NAMALWA (cell line): ENCODE data around the gene NEK4.
"Not testable (repeated sequence)": the region's sequence is repeated elsewhere in the genome, so short reads cannot be mapped to it uniquely, and the experiment has no call there.

Source experiments
- DNase-seq: peaks from one replicate; pipeline ENCODE4 v3.0.0-alpha.2; 2015; ENCODE audit warnings: low spot score

The NEK4 gene

DNA sequence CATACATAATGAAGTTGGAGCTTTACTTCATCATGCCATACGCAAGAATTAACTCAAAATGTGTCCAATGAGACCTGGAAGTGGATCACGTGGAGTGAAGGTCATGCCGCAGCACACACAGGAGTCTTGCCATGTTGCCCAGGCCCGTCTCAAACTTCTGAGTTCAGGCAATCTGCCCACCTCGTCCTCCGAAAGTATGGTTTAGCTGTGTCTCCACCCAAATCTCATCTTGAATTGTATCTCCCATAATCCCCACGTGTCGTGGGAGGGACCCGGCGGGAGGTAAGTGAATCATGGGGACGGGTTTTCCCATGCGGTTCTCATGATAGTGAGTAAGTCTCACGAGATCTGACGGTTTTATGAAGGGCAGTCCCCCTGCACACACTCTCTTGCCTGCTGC, 39.1 kb downstream of the NEK4 start:
- no peak for DNase-seq

- DNase-seq: no peak
These were observed 40.1 kb downstream of the NEK4 start for GRCh38 chr3:52730681-52731080.

GRCh38 chr3:52728753-52729152, 42.0 kb downstream of the NEK4 start:
- not testable (repeated sequence) for DNase-seq

- DNase-seq: no peak
These were observed 46.2 kb downstream of the NEK4 start for GRCh38 chr3:52724511-52724910.

DNA sequence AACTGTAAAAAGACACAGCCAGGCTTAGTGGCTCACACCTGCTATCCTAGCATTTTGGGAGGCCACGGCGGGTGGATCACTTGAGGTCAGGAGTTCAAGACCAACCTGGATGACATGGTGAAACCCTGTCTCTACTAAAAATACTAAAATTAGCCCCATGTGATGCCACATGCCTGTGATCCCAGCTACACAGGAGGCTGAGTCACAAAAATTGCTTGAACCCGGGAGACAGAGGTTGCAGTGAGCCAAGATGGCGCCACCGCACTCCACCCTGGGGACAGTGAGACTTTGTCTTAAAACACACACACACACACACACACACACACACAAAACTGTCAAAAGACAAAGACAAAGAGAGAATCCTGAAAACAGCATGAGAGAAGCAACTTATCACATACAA, 46.8 kb downstream of the NEK4 start:
- no peak for DNase-seq

DNA sequence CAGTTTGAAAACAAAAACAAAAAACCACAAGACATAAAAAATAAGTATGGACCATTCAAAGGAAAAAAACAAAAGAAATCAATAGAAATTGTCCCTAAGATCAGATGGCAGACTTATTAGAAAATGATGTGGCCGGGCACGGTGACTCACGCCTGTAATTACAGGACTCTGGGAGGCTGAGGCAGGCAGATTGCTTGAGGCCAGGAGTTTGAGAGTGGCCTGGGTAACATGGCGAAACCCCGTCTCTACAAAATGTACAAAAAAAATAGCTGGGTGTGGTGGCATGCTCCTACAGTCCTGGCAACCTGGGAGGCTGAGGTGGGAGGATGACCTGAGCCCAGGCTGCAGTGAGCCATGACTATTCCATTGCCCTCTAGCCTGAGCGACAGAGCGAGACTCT, 48.2 kb downstream of the NEK4 start:
- no peak for DNase-seq

- DNase-seq: no peak
These were observed 49.1 kb downstream of the NEK4 start for GRCh38 chr3:52721730-52722008.

DNA sequence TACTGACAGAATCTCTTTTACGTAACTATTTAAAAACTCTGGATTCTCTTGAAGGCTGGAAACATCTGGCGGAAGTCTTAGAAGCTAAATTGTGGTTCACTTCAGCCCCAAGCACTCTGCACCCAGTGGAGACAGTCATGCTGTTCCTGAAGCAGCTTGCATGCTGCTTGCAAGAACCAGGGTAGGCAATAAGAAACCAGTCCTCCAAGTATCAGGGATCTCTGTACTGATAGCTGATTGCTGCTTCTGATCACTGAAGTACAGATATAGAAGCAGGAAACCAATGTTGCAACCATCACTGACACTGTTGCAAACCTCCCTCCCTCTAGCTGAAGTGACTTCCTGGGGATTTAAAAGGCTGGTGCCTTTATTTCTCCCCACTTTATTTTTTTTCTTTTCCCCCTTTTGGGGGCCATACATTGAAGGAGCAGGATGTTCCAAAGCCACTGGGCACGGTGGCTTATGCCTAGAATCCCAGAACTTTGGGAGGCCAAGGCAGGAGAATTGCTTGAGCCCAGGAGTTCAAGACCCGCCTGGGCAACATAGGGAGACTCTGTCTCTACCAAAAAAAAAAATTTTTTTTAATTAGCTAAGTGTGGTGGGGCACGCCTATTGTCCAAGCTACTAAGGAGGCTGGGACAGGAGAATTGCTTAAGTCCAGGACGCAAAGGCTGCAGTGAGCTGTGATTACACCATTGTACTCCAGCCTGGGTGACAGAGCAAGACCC, 49.6 kb downstream of the NEK4 start:
- DNase-seq: peak; percentile 32

GRCh38 chr3:52719618-52720017, 51.1 kb downstream of the NEK4 start:
- DNase-seq: no peak

- DNase-seq: no peak
These were observed 54.9 kb downstream of the NEK4 start for GRCh38 chr3:52715714-52716305.

DNA sequence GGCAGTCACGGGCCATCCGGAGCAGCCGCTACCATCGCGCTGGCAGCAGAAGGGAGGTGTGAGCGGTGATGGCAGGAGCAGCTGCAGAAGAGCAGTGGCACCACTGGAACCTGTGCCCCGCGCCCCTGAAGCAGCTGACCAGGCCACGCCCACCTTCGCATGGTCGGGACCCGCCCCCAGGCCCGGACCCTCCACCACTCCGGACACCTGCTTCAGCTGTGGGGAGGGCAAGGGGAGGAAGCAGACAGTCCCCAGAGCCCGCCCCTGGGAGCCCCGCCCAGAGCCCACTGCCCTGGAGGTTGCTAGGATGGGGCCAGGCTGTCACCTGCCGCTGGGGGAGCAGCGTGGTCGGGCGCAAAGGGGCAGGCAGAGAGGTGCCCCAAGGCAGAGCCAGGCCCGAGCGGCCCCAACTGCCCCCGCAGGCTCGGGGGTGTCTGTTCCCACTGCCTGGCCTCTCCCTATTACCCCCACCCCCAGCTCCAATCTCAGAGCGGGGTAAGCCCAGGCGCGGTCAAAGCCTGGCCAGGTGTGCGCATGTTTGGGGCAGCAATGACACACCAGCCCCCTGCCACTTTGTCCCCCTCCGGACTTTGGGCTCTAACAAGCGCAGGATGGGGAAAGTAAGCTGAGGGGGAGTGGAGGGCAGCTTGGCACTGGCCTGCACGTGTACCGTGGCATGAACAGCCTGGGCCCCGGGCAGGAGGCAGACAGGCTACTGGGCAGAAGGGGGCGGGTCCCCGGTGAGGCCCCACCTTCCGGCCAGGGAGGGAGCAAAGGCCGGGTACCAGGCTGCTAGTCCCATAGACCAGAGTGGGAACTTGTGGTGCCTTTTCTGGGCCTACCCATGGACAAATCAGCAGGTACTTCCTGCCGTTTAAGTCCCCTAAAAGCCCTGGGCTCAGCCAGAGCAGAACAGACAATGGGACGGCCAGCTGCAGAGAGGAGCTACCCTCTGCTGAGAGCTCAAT, 56.1 kb downstream of the NEK4 start:
- no peak for DNase-seq

DNA sequence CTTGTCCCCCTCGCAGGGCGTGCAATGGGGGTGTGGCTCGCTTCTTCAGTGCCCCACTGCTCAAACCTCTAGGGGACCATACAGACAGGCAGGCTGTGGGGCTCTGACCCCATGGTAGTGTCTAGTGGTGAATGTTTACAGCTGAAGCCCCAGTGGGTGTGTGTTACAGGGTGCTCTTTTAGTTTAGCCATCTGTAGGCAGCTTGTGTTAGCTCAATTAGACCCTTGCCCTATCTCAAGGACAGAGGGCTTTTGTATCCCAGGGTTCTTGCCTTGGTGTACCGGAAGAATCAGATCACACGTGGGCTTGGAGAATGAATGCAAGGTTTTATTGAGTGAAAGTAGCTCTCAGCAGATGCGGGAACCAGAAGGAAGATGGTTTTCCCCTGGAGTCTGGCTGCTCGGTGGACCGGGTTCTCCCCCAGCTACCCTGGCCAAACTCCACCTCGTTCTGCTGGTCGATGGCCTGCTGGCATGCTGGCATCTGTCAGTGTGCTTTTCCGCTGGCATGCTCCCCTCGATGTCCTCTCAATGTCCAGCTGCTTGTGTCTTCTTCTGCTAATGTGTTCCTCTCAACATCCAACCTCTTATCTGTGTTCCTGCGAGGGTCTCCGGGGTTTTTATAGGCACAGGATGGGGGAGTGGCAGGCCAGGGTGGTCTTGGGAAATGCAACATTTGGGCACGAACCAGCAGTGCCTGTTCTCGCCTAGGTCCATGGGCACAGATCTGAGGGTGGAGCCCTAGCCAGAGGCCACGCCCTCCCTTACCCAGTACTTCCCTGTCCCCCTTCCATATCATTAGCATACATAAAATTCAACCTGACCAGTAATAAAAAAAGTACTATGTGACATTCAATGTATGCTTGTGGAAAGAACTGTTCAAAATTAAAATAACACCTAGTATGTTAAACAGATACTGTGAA, 58.2 kb downstream of the NEK4 start:
- DNase-seq: no peak

DNA sequence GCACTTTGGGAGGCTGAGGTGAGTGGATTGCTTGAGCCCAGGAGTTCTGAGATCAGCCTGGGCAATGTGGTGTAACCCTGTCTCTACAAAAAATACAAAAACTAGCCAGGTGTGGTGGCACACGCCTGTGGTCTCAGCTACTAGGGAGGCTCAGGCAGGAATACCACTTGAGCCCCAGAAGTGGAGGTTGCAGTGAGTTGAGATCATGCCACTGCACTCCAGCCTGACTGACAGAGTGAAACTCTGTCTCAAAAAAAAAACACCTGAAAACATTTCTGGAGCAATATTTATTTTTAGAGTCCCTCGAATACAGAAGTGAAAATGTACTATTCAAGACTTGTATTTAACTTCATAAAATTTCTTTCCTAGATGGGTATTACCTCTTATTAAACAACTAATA, 60.2 kb downstream of the NEK4 start:
- DNase-seq: no peak

- no peak for DNase-seq
These were observed 63.2 kb downstream of the NEK4 start for GRCh38 chr3:52707585-52707984.

DNA sequence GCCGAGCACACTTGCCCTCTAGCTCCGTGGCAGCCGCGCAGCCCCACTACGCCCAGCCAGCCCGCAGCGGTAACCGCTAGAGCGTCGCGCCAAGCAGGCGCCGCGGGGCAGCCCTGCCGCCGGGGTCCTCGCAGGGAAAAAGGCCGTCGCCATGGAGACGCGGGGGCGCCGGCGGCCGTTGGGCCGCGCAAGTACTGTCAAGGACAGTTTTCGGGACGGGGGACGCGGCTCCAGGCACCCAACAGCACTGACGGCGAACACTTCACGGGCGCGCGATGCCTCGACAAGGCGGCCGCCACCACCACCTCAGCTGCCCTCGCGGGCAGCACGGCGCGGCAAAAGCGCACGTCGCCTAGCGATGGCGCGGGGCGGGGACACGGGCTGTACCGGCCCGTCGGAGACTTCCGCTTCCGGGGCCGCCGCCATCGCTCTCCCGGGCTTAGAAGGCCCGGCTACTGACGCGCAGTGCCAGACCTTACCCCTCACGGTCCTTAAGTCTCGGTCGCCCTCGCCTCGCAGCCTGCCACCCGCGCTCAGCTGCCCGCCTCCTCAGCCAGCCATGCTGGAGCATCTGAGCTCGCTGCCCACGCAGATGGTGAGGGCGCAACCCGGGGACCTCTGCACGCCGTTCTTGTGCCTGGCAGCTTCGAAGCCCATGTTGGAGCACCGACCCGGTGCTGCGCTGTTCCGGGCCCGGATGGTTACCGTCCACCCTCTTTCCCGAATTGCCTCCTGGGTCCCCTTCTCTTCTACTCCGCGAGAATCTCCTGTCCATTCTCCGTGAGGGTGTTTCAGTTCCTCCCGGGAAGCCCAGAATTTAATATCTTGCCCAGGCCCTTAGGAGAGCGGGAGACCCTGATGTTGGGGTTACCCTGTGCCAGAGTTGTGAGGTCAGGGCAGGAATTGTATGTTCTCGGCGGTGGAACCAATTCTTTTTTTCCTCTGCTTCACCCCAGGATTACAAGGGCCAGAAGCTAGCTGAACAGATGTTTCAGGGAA, 64.8 kb downstream of the NEK4 start, which contains the start of the genes GLT8D1 and SPCS1:
TSS of gene GLT8D1 (minus strand) at position 104 of the 999 bp plus-strand sequence. CDS start 5,331 bp downstream, outside the sequence.
TSS of gene SPCS1 (plus strand) at position 419 of the 999 bp plus-strand sequence. CDS start at position 560, 141 bp downstream.
- peak; percentile 76 for DNase-seq

DNA sequence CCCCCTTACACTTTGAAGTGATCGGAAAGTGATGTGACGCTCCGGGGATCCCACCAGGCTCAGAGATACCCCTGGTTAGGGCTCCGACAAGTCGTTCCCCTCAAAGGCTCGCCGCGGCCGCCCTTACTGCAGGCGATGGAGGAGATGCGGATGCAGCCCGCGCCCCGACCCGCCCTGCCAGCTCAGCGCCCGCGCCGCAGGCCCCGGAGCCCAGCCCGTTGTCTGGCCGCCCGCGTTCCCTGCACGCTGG, 65.4 kb downstream of the NEK4 start:
- DNase-seq: no peak

GRCh38 chr3:52704611-52705437, 65.9 kb downstream of the NEK4 start:
- DNase-seq: peak; percentile 49

DNA sequence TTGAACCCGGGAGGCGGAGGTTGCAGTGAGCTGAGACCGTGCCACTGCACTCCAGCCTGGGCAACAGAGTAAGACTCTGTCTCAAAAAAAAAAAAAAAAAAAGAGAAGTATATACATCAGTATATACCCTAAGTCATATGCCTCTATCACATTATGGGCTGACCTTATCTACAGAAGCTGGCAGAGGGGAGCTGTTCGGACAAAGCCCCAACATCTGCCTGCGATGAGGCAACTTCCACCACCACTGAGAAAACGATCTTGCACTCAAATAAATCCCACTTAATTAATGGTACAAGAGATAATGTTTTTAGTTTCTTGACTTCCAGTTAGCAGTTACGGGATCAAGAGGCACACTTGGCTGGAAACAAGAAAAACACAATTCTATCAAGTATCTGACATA, 67.4 kb downstream of the NEK4 start:
- DNase-seq: no peak

- no peak for DNase-seq
These were observed 73.1 kb downstream of the NEK4 start for GRCh38 chr3:52697632-52697965.
